Adrenal gland (tissue), 5 donors: Measurements from ENCODE around the gene REEP1.

Source experiments
- POLR2A ChIP-seq, 2 donors: fragments of 450-650 bp; IDR thresholded peaks; one replicate each; pipeline ENCODE4 v1.6.1; 2017; ENCODE audit warnings: antibody characterized with exemption in 2 of 2, mild to moderate bottlenecking in 2 of 2, moderate library complexity in 1 of 2
- TF ChIP-seq, protein P1 (sequence below), 6 experiments: fragments of 450-650 bp in 4 of 6; fragments of 200-600 bp in 2 of 6; sonication (generic) in 1 of 6; IDR thresholded peaks; 1 replicate in 5 of 6; 2 replicates in 1 of 6; pipeline versions ENCODE4 v1.5.1 to v1.8.0; 2016 to 2021; ENCODE audit warnings: antibody characterized with exemption in 6 of 6, mild to moderate bottlenecking in 2 of 6, moderate library complexity in 1 of 6
- donor health status: DM: no; HTN: no; CAD: no.

DNA sequence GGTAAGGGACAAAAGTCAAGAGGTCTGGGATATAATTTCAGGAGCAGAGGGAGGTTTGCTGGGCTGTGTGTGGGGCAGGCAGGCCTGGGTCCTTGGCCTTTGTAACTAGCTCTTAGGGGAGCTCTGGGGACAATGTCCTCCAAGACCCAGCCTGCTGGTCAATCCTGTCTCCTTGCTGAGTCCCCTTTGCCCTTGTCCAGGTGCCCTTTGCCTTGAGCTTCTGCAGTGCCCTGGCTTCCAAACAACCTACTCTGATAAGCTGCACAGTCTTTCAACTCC, 30.0 kb upstream of the REEP1 start:
- TF ChIP-seq, protein P1, sequence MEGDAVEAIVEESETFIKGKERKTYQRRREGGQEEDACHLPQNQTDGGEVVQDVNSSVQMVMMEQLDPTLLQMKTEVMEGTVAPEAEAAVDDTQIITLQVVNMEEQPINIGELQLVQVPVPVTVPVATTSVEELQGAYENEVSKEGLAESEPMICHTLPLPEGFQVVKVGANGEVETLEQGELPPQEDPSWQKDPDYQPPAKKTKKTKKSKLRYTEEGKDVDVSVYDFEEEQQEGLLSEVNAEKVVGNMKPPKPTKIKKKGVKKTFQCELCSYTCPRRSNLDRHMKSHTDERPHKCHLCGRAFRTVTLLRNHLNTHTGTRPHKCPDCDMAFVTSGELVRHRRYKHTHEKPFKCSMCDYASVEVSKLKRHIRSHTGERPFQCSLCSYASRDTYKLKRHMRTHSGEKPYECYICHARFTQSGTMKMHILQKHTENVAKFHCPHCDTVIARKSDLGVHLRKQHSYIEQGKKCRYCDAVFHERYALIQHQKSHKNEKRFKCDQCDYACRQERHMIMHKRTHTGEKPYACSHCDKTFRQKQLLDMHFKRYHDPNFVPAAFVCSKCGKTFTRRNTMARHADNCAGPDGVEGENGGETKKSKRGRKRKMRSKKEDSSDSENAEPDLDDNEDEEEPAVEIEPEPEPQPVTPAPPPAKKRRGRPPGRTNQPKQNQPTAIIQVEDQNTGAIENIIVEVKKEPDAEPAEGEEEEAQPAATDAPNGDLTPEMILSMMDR (IDR thresholded peaks at IDR 0.05) = no peak
- TF ChIP-seq POLR2A (IDR thresholded peaks at IDR 0.05) = no peak
